IMR-90 (cell line): Measurements from ENCODE around the gene LINC01488. TPM values are rescaled to one million over a fixed set of nuclear protein-coding genes. Genes with fewer than 3 reads are reported as not detected.

Experiments used
- ATAC-seq: fragments of 200-7000 bp; cut with Tn5 transposase; 2 replicates; pipeline ENCODE4 v1.9.1; 2020; ENCODE audit warnings: low read depth, mild to moderate bottlenecking, moderate library complexity
- BruUV-seq: library from RNA; stranded (reverse); fragments of 400-500 nt; replicated peaks from 2 replicates; lab custom pipeline; 2021; lab: Mats Ljungman, UMichigan
- CTCF ChIA-PET: fragments of 300-600 bp; formaldehyde crosslinking; extraction: SDS; loops from one replicate; lab custom pipeline; 2021; ENCODE audit warnings: antibody characterized with exemption; lab: Yijun Ruan, JAX
- POLR2A ChIA-PET: fragments of 300-600 bp; sonication (Branson Sonifier 250); formaldehyde crosslinking; loops from one replicate; lab custom pipeline; 2022; ENCODE audit warnings: antibody characterized with exemption; ENCODE audit not compliant: unreplicated experiment; lab: Charles Lee
- DNase-seq: peaks from one replicate; pipeline ENCODE4 v3.0.0; 2013
- H2AFZ ChIP-seq: replicated peaks from 2 replicates; pipeline ENCODE3; 2013; ENCODE audit warnings: low read length, mild to moderate bottlenecking; ENCODE audit not compliant: poor library complexity
- H2AK5ac ChIP-seq: 2 replicates; pipeline ENCODE4 v1.6.1; 2013; ENCODE audit warnings: low read depth, low read length, inconsistent platforms
- H2AK9ac ChIP-seq: replicated peaks from 2 replicates; pipeline ENCODE3; 2013; ENCODE audit warnings: mild to moderate bottlenecking, low read depth, low read length, moderate library complexity; ENCODE audit not compliant: poor library complexity
- H2BK120ac ChIP-seq: 2 replicates; pipeline ENCODE4 v1.6.1; 2013; ENCODE audit warnings: low read depth, low read length, inconsistent platforms
- H2BK15ac ChIP-seq: 3 replicates; pipeline ENCODE4 v1.6.1; 2013; ENCODE audit warnings: low read depth, low read length, inconsistent platforms
- H2BK20ac ChIP-seq: 2 replicates; pipeline ENCODE4 v1.6.1; 2013; ENCODE audit warnings: low read depth, mild to moderate bottlenecking, inconsistent platforms, low read length, moderate library complexity
- H2BK5ac ChIP-seq: 2 replicates; pipeline ENCODE4 v1.6.1; 2013; ENCODE audit warnings: mild to moderate bottlenecking, low read depth, low read length, inconsistent platforms; ENCODE audit not compliant: poor library complexity, severe bottlenecking
- H3K14ac ChIP-seq: replicated peaks from 2 replicates; pipeline ENCODE4 v1.6.1; 2013; ENCODE audit warnings: low read depth, low read length, inconsistent platforms
- H3K18ac ChIP-seq: 2 replicates; pipeline ENCODE4 v1.6.1; 2013; ENCODE audit warnings: low read depth, low read length, control low read depth
- H3K23ac ChIP-seq: 2 replicates; pipeline ENCODE4 v1.6.1; 2013; ENCODE audit warnings: low read depth, low read length, inconsistent platforms
- H3K27ac ChIP-seq: 2 replicates; pipeline ENCODE4 v1.5.1; 2013; ENCODE audit warnings: mild to moderate bottlenecking, control low read depth, low read length; ENCODE audit not compliant: insufficient read depth
- H3K27me3 ChIP-seq: 2 replicates; pipeline ENCODE4 v1.6.1; 2013; ENCODE audit warnings: low read length; ENCODE audit not compliant: control insufficient read depth, insufficient read depth
- H3K36me3 ChIP-seq: 2 replicates; pipeline ENCODE4 v1.6.1; 2013; ENCODE audit warnings: low read length, mixed read lengths; ENCODE audit not compliant: control insufficient read depth, insufficient read depth
- H3K4ac ChIP-seq: 2 replicates; pipeline ENCODE4 v1.6.1; 2013; ENCODE audit warnings: low read depth, low read length, inconsistent platforms
- H3K4me1 ChIP-seq: 2 replicates; pipeline ENCODE4 v1.6.1; 2013; ENCODE audit warnings: low read length, mixed read lengths; ENCODE audit not compliant: control insufficient read depth, insufficient read depth
- H3K4me2 ChIP-seq: 2 replicates; pipeline ENCODE4 v1.6.1; 2013; ENCODE audit warnings: low read depth, mild to moderate bottlenecking, control low read depth, low read length, moderate library complexity
- H3K4me3 ChIP-seq: 2 replicates; pipeline ENCODE4 v1.5.1; 2013; ENCODE audit warnings: low read depth, mild to moderate bottlenecking, control low read depth, low read length, moderate library complexity; ENCODE audit not compliant: insufficient read depth
- H3K56ac ChIP-seq: 2 replicates; pipeline ENCODE4 v1.6.1; 2013; ENCODE audit warnings: low read length, inconsistent platforms; ENCODE audit not compliant: insufficient read depth; ENCODE audit errors: extremely low read depth
- H3K79me1 ChIP-seq, 2 experiments: 2 replicates each; pipeline ENCODE4 v1.6.1; 2013; ENCODE audit warnings: low read length in 2 of 2, inconsistent platforms in 1 of 2, low read depth in 1 of 2
- H3K9ac ChIP-seq: 2 replicates; pipeline ENCODE4 v1.6.1; 2013; ENCODE audit warnings: low read depth, low read length, control low read depth
- H3K9me1 ChIP-seq: 2 replicates; pipeline ENCODE4 v1.6.1; 2013; ENCODE audit warnings: low read length, inconsistent platforms; ENCODE audit not compliant: insufficient read depth
- H3K9me3 ChIP-seq: 2 replicates; pipeline ENCODE4 v1.6.1; 2013; ENCODE audit warnings: low read length; ENCODE audit not compliant: control insufficient read depth, insufficient read depth
- H4K20me1 ChIP-seq: 2 replicates; pipeline ENCODE4 v1.6.1; 2013; ENCODE audit warnings: low read length, inconsistent platforms; ENCODE audit not compliant: insufficient read depth
- H4K5ac ChIP-seq: 2 replicates; pipeline ENCODE4 v1.6.1; 2013; ENCODE audit warnings: mild to moderate bottlenecking, low read depth, low read length, control low read depth
- H4K8ac ChIP-seq, 2 experiments: 2 replicates each; pipeline ENCODE4 v1.6.1; 2013; ENCODE audit warnings: low read depth in 2 of 2, low read length in 2 of 2, control low read depth in 1 of 2, inconsistent platforms in 1 of 2
- H4K91ac ChIP-seq: 2 replicates; pipeline ENCODE4 v1.6.1; 2013; ENCODE audit warnings: low read depth, low read length, inconsistent platforms; ENCODE audit not compliant: insufficient read depth
- MXI1 ChIP-seq: IDR thresholded peaks from 2 replicates; pipeline ENCODE4 v1.6.1; 2012; ENCODE audit warnings: low read depth, mild to moderate bottlenecking, low read length, moderate library complexity, borderline replicate concordance
- RFX5 ChIP-seq: IDR thresholded peaks from 2 replicates; pipeline ENCODE4 v1.8.0; 2012; ENCODE audit warnings: low read depth, mild to moderate bottlenecking, low read length, moderate library complexity
- WGBS, 2 experiments: methylation state at CpG; one replicate each; pipeline versions ENCODE4 v1.1.5 to v1.1.7; 2013; ENCODE audit warnings: missing lambda C conversion rate in 2 of 2; ENCODE audit not compliant: insufficient read length in 1 of 2; ENCODE audit errors: extremely low coverage in 2 of 2; 5-methylcytosine and 5-hydroxymethylcytosine counted together
- dilution Hi-C: fragments of 300-500 bp; cut with HindIII; formaldehyde crosslinking; loops from one replicate; pipeline ENCODE4 v1.14.3; 2018; ENCODE audit warnings: low sequenced_read_pairs; ENCODE audit not compliant: unreplicated experiment
- in situ Hi-C: fragments of 300-500 bp; cut with MboI; formaldehyde crosslinking; loops from 3 replicates; pipeline ENCODE4 v1.14.3; 2019; ENCODE audit warnings: low sequenced_read_pairs, inconsistent platforms, mixed read lengths
- intact Hi-C: fragments of 100-400 bp; cut with micrococcal nuclease; formaldehyde crosslinking; loops from 2 replicates; pipeline ENCODE4 v1.10.0; 2022
- polyA plus RNA-seq, 3 experiments: library from polyadenylated mRNA; depleted of rRNA; stranded (reverse); fragments of >200 nt; gene quantifications; 2 replicates each; pipeline ENCODE4 v1.2.3, GENCODE V29; 2012; ENCODE audit warnings: low replicate concordance in 1 of 3
- total RNA-seq: library from RNA; depleted of rRNA; stranded (reverse); fragments of >200 nt; gene quantifications from 2 replicates; pipeline ENCODE4 v1.2.3, GENCODE V29; 2012
- TF ChIP-seq, protein P1 (sequence below): fragments of 150-350 bp; IDR thresholded peaks from 2 replicates; pipeline ENCODE4 v1.6.1; 2016; ENCODE audit warnings: low read depth, mild to moderate bottlenecking, low read length, moderate library complexity, borderline replicate concordance
- TF ChIP-seq, protein P2 (sequence below): conservative IDR thresholded peaks from 2 replicates; pipeline ENCODE4 v1.5.1; 2012; ENCODE audit warnings: mild to moderate bottlenecking, low read depth, low read length, improper control_type of control experiment

Gene LINC01488
- total and polyA plus RNA-seq, 2 of the 4 experiments (the other 2 are of a cell fraction), result not detected

DNA sequence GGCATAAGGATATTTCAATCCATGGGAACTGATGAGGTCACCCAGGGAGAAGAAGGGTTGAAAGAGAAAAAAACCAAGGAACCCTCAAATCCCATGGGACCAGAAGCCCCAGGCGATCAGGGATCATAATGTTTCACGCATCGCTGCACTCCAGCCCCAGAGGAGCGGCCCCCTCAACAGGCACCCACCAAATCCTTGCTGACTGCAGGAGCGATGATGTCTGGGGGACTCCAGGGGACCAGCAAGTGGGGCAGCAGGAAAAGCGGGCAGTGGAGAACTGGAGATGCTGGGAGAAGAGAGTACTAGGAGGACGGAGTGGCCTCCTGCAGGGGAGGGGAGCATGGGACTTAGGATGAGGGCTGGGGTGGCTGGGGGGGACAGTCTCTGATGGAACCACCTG lies 47.7 kb upstream of the LINC01488 start:
- BruUV-seq, result no TSS peak
- H2BK20ac ChIP-seq, result no peak overlapping the region
- dilution Hi-C loops (no loop called here), intact Hi-C loops (no loop called here), in situ Hi-C loops (no loop called here)
- no peaks in the 10 kb centered on the region; the same call in 1 of the 2 replicates for H3K9me1 ChIP-seq
- no peak overlapping the region for H4K91ac ChIP-seq
- peaks cover 3% of the 10 kb centered on the region for H3K4me1 ChIP-seq
- H3K56ac ChIP-seq, result no peak overlapping the region
- no peaks in the 10 kb centered on the region for H4K20me1 ChIP-seq
- H3K27ac ChIP-seq, result no peak overlapping the region
- no peak overlapping the region for H2BK15ac ChIP-seq
- H3K79me1 ChIP-seq, result no peaks in the 10 kb centered on the region
- H3K4me2 ChIP-seq, result no peak overlapping the region
- no peak overlapping the region for H3K4ac ChIP-seq
- DNase-seq (no peak), ATAC-seq (no peak)
- no peak overlapping the region for H3K23ac ChIP-seq
- H2BK5ac ChIP-seq, result no peak overlapping the region
- no peak overlapping the region for H2AFZ ChIP-seq
- H4K8ac ChIP-seq, result no peak overlapping the region
- no peaks in the 10 kb centered on the region for H3K36me3 ChIP-seq
- no peak overlapping the region for H3K9ac ChIP-seq
- no peak overlapping the region for H2AK9ac ChIP-seq
- H3K9me3 ChIP-seq, result no peaks in the 10 kb centered on the region
- H2BK120ac ChIP-seq, result no peak overlapping the region
- no peak overlapping the region for H3K18ac ChIP-seq
- no peak overlapping the region for H2AK5ac ChIP-seq
- H4K5ac ChIP-seq, result no peak overlapping the region
- TF ChIP-seq, protein P1, sequence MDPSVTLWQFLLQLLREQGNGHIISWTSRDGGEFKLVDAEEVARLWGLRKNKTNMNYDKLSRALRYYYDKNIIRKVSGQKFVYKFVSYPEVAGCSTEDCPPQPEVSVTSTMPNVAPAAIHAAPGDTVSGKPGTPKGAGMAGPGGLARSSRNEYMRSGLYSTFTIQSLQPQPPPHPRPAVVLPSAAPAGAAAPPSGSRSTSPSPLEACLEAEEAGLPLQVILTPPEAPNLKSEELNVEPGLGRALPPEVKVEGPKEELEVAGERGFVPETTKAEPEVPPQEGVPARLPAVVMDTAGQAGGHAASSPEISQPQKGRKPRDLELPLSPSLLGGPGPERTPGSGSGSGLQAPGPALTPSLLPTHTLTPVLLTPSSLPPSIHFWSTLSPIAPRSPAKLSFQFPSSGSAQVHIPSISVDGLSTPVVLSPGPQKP, result no peak
- TF ChIP-seq RFX5 (no peak), MXI1 (no peak)
- TF ChIP-seq, protein P2, sequence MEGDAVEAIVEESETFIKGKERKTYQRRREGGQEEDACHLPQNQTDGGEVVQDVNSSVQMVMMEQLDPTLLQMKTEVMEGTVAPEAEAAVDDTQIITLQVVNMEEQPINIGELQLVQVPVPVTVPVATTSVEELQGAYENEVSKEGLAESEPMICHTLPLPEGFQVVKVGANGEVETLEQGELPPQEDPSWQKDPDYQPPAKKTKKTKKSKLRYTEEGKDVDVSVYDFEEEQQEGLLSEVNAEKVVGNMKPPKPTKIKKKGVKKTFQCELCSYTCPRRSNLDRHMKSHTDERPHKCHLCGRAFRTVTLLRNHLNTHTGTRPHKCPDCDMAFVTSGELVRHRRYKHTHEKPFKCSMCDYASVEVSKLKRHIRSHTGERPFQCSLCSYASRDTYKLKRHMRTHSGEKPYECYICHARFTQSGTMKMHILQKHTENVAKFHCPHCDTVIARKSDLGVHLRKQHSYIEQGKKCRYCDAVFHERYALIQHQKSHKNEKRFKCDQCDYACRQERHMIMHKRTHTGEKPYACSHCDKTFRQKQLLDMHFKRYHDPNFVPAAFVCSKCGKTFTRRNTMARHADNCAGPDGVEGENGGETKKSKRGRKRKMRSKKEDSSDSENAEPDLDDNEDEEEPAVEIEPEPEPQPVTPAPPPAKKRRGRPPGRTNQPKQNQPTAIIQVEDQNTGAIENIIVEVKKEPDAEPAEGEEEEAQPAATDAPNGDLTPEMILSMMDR, result no peak
- 100% methylated on average over 2 of the region's 7 CpGs; no CpG with 5 or more reads in 1 of the 2 experiments for WGBS, 2 experiments
- no peak overlapping the region for H3K4me3 ChIP-seq
- ChIA-PET CTCF (no interaction called here), POLR2A (no interaction called here)
- H3K14ac ChIP-seq, result no peak overlapping the region
- H3K27me3 ChIP-seq, result 0 out of 2 replicates have a peak, but pooled peaks cover 2% of the 10 kb centered on the region
